ES-I3 (cell line): Measurements from ENCODE around the gene COL23A1.
"Not testable (repeated sequence)": the region's sequence is repeated elsewhere in the genome, so short reads cannot be mapped to it uniquely, and the experiment has no call there.

ENCODE experiments used
- H3K36me3 ChIP-seq: 2 replicates; pipeline ENCODE4 v1.6.1; 2013; ENCODE audit warnings: mild to moderate bottlenecking, low read length, control low read depth, moderate library complexity; ENCODE audit not compliant: insufficient read depth
- H3K4me1 ChIP-seq: 2 replicates; pipeline ENCODE4 v1.6.1; 2013; ENCODE audit warnings: mild to moderate bottlenecking, control low read depth, low read length; ENCODE audit not compliant: insufficient read depth
- H3K9ac ChIP-seq: 2 replicates; pipeline ENCODE4 v1.6.1; 2013; ENCODE audit warnings: low read depth, mild to moderate bottlenecking, low read length, moderate library complexity
- H3K9me3 ChIP-seq: 2 replicates; pipeline ENCODE4 v1.6.1; 2013; ENCODE audit warnings: mild to moderate bottlenecking, low read length, moderate library complexity; ENCODE audit not compliant: control insufficient read depth, insufficient read depth

COL23A1 gene

DNA sequence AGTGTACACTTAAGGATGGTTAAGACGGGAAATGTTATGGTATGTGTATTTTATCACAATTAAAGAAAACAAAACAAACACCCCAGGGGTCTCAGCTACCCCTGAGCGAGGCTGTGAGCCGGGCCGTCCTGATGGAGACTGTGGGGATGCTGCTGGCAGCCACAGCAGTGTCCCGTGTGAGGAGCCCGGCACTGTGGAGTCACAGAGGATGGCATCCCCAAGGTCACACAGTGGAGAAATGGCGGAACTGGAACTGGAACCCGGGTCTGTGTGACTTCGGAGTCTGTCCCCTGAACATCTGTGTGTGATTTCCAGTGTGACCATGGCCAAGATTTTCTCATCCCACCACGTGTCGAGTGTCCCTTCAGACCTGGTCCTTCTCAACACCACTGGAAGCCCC is 276.9 kb downstream of the COL23A1 start:
- H3K4me1 ChIP-seq: 0 out of 2 replicates have a peak, but pooled peaks cover 7% of the 10 kb centered on the region
- H3K9me3 ChIP-seq: no peaks in the 10 kb centered on the region
- H3K9ac ChIP-seq: no peak overlapping the region
- no peaks in the 10 kb centered on the region for H3K36me3 ChIP-seq

DNA sequence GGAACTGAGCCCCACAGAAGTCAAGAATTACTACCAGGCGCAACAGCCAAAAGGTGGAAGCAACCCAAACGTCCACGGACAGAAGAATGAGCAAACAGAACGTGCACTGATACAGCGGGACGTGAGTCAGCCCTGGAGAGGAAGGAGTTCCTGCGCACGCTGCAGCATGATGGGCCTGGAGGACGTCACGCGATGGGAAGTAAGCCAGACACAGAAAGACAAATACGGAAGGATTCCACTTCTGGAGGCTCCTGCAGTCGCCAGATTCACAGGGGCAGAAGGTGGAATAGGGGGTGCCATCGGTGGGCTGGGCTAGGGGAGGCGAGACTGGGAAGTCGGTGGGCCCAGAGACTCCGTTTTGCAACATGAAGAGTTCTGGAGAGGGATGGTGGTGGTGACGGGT is 277.3 kb downstream of the COL23A1 start:
- Histone ChIP-seq H3K36me3 (no peaks in the 10 kb centered on the region), H3K9me3 (no peaks in the 10 kb centered on the region), H3K9ac (no peak overlapping the region), H3K4me1 (peaks cover 11% of the 10 kb centered on the region; the same call in 1 of the 2 replicates)

DNA sequence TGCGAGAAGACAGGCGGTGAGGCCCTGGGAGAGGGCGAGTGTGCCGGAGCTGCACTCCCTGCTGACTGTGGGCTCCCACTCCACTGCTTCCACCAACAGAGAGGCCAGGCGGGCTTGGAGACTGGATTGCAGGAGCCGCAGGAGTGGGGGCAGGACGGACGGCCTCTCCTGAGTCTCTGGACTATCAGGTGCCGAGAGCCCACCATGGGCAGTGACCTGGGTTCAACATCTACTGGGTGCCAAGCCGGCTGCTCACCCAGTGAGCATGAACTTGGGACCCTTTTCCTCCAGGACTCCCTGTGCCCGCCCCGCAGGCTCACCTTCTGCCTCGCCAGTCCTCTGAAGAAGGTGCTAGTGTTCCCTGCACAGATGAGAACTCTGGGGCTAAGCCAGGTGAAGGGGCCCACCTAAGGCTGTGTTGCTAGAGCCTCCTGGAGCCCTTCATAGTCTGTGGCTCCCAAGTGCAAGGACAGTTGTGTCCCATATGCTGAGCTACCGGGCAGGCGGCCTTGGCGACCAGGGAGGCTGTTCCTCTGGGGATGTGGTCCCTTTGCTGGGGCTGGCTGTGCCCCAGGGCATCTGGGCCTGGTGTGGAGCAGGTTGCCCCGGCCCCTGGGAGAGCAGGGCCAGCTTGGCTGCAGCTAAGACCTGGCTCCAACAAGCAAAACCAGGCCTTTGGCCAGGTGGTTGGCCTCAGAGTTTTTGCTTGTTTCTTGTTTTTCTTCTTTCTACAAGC is 279.9 kb downstream of the COL23A1 start:
- no peak overlapping the region for H3K9ac ChIP-seq
- H3K9me3 ChIP-seq: no peaks in the 10 kb centered on the region

DNA sequence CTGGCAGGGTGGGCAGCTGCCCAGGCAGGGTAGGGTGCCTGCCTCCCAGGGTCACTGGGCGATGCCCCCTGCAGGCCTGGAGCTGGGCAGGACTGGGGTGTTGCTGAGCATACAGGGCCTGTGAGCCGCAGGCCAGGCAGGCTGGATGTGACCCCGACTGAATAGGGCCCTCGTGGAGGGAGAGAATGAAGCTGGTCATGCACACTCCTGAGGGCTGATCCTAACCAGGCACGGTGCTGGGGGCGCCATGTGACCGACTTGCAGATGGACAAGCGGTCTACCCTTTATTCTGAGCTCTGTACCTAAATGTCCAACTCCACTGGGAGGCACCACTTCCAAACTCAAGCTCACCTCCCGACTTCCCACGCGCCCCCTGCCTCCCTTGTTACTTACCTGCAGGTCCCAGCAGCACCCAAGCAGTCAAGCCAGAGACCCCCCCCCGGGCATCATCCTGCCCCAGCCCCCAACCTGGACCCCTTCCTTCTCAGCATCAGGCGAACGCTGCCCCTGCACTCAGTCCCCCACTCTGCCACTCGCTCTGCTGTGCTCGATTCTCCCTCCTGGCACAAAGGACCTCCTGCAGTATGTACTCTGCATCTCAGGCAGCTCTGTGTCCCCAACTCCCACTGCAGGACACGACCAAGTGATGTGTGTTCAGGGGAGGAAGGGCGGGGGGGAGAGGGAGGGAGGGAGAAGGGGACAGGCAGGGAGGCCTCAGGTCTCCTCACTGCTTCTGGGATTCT is 280.8 kb downstream of the COL23A1 start:
- Histone ChIP-seq H3K4me1 (peaks cover 21% of the 10 kb centered on the region), H3K36me3 (no peaks in the 10 kb centered on the region), H3K9me3 (no peaks in the 10 kb centered on the region), H3K9ac (no peak overlapping the region)

More for the DNA sequence above, 279.9 kb downstream of the COL23A1 start:
- Histone ChIP-seq H3K4me1 (peaks cover 21% of the 10 kb centered on the region), H3K36me3 (no peaks in the 10 kb centered on the region)

DNA sequence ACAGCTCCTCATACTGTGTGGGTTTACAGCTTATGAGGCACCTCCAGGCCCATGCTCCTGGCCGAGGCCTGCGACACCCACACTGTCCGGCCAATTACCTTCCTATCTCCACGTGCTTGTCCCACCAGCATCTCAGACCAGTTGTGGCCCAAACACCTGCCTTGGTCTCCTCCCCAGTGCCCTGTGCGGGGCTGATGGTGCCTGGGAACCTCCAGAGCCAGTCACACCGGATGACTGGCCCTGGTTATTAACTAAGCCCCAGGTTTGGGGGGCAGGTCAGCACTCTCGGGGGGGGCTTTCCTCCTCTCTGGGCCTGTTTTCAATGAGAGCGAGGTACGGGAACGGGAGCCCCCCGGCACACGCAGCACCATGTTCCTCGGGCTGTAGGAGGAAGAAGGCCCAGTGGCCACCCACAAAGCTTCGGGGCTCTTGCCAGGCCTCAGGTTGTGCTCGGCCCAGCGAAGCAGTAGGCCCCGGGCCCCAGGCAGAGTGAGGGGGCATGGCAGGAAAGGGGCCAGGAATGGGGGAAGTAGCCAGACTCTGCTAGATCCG is 281.6 kb downstream of the COL23A1 start:
- H3K36me3 ChIP-seq: no peaks in the 10 kb centered on the region
- no peaks in the 10 kb centered on the region for H3K9me3 ChIP-seq
- H3K4me1 ChIP-seq: peaks cover 21% of the 10 kb centered on the region
- H3K9ac ChIP-seq: no peak overlapping the region

DNA sequence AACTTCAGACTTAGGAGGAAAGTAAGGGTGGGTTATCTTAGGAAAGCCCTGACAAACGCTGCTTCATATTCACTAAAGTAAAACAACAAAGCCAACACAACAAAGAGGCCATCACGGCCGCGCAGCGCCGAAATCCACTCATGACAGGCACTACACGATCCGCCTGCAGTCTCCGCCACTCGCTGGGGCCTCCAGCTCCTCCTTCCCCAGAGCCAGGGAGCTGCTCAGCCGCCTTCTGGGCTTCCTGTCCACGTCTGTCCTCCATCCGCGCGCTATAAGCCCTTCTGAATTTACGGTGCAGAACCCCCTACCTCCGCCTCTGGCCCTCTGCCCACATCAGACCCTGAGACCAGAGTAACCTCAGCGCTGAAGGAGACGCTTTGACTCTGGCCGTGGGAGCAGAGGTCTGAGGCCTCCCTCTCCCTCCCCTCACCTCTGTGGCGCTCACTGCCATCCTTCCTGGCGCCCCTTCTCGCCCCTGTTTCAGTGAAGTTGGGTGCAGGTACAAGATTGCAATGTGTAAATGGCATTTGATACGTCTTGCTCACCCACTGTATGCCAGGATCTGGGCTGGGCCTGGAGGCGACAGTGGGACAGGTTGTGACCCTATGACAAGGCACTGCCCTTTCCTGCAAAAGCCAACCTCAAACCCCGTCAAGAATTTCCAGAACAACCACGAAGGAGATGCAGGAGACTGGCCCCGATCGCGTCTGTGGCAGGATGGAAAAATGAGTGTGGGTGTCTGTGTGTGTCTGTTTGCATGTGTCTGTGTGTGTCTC is 282.7 kb downstream of the COL23A1 start:
- Histone ChIP-seq H3K9me3 (no peaks in the 10 kb centered on the region), H3K9ac (no peak overlapping the region), H3K36me3 (no peaks in the 10 kb centered on the region), H3K4me1 (peaks cover 15% of the 10 kb centered on the region)

DNA sequence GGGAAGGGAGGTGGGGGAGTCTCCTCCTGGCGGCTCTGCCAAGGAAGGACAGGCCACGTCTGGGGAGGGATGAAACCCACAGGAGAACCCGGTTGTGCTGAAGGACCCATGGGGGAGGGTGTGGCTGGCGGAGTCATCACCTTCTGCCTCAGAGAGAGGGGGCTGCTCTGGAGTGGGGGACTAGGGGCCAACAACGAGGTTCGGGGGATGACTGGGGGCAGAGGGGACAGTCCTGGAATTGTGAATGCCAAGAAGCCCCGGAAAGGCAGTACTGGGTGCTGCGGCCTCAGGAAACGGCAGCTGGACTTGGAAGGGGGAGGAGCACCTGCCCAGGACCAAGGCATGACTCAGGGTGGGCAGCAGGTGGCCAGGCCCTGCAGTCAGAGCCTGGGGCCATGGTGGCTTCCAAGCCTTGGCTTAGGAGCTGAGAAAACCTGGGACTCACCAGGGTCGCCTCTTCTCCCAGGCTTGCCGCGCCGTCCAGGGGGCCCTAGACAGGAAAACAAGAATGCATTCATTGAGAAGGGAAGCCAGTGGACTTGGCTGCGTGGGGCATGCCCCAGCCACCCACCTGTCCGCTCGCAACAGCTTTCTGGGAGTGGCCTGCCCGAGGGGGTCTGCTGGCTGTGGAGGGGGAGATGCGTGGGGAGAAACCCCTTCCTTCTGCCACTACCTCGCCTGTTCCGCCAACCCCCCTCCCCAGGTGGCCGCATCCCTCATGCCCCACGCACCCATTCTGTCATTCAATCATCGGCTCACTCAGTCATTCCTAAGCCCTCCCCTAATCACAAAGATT is 283.6 kb downstream of the COL23A1 start:
- Histone ChIP-seq H3K36me3 (no peaks in the 10 kb centered on the region), H3K9ac (no peak overlapping the region), H3K4me1 (peaks cover 15% of the 10 kb centered on the region), H3K9me3 (no peaks in the 10 kb centered on the region)

DNA sequence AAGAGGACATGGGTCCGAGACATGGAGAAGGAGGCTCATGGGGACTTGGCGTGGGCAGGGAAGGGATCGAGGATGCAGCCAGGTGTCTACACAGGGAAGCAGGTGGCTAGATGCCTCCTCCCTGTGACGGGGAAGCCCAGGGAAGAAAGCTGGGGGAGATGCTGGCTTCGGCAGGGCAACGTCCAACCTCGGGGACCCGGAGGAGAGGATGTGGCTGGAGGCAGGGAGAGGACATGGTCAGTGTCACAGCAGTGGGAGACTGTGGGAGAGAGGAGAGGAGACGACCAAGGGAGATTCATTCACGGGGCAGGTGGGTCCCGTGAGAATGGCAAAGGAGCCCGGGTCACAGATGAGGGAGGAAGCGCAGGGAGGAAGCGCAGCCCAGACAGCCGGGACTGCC is 284.4 kb downstream of the COL23A1 start:
- peaks cover 15% of the 10 kb centered on the region for H3K4me1 ChIP-seq
- no peak overlapping the region for H3K9ac ChIP-seq
- no peaks in the 10 kb centered on the region for H3K9me3 ChIP-seq
- H3K36me3 ChIP-seq: no peaks in the 10 kb centered on the region

DNA sequence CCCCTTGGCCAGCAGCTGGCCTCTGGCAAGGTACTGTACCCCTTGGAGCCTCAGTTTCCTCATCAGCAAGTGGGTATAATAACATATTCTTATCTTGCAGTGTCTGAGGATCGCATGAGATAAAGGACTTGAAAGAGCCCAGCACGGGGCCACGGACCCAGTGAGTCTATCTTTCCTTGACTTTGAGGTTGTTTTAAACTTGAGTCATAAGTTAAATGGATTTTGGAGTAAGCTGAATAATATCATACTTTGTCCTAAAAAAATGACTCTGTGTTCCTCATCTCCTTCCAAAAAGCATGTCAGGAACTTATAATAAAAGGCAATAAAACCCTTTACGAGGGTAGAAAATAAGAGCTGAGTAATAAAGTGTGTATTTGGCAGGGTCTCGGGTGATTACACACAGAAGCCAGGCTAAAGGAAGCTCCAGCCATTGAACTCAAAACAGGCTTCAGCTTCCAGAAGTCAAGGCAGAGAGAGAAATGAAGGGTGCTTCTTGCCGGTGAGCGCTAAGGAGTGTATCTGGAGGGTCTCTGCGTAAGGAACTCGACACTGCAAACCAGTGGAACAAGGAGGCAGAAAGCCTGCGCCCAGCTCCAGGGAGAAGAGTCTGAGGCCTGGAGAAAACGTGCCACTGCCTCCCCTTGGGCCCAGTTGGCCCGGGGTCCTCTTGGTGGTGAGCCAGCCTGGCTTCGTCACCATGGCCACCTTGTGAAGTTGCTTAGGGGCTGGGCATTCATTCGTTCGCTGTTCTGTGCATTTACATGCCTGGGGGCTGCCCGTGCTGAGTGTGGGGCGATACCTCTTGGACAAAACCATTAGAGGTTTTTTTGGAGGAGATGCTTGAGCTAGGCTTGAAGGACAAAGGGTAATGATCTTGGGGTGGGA is 285.2 kb downstream of the COL23A1 start:
- Histone ChIP-seq H3K9ac (no peak overlapping the region), H3K9me3 (no peaks in the 10 kb centered on the region), H3K4me1 (peaks cover 15% of the 10 kb centered on the region), H3K36me3 (no peaks in the 10 kb centered on the region)

DNA sequence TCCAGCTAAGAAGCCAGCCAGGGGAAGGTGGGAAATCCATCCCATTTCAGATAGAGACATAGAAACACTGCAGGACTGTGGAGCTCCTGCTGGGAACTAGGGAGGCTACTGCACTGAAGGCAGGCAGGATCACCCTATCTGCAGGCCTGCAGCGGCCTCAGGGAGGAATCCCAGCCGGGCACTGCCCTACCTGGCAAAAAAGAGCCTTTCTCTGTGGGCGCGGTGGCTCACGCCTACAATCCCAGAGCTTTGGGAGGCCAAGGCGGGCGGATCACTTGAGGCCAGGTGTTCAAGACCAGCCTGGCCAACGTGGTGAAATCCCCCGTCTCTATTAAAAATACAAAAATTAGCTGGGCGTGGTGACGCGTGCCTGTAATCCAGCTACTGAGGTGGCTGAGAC is 286.2 kb downstream of the COL23A1 start:
- Histone ChIP-seq H3K9ac (no peak overlapping the region), H3K36me3 (no peaks in the 10 kb centered on the region), H3K4me1 (peaks cover 15% of the 10 kb centered on the region), H3K9me3 (no peaks in the 10 kb centered on the region)

DNA sequence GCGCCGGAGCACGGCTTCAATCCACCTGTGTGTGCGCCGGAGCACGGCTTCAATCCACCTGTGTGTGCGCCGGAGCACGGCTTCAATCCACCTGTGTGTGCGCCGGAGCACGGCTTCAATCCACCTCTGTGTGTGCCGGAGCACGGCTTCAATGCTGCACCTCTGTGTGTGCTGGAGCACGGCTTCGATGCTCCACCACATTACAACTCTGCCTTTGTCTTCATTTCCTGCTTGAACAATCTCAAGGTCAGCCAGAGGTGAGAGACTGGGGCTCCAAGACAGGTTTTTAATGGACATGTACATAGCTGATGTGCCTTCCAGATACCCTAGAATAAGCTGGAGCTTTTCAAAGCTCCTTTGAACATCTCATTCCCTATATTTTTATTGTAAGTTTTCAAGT is 287.9 kb downstream of the COL23A1 start:
- H3K4me1 ChIP-seq: not testable (repeated sequence)

DNA sequence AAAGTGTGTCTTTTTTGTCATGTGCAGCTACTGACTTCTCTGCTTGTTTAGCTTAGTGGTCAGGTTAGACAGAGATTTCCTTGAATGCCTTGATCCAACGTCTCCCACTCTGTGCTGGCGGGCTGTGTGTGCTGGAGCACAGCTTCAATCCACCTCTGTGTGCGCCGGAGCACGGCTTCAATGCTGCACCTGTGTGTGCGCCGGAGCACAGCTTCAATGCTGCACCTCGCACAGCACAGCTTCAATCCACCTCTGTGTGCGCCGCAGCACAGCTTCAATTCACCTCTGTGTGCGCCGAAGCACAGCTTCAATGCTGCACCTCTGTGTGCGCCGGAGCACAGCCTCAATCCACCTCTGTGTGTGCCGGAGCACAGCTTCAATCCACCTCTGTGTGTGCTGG is 288.6 kb downstream of the COL23A1 start:
- Histone ChIP-seq H3K9ac (no peak overlapping the region), H3K4me1 (peaks cover 1% of the 10 kb centered on the region; the same call in 1 of the 2 replicates), H3K9me3 (no peaks in the 10 kb centered on the region), H3K36me3 (no peaks in the 10 kb centered on the region)

More for the DNA sequence above, 287.9 kb downstream of the COL23A1 start:
- H3K9ac ChIP-seq, H3K9me3 ChIP-seq, H3K36me3 ChIP-seq: not testable (repeated sequence)

DNA sequence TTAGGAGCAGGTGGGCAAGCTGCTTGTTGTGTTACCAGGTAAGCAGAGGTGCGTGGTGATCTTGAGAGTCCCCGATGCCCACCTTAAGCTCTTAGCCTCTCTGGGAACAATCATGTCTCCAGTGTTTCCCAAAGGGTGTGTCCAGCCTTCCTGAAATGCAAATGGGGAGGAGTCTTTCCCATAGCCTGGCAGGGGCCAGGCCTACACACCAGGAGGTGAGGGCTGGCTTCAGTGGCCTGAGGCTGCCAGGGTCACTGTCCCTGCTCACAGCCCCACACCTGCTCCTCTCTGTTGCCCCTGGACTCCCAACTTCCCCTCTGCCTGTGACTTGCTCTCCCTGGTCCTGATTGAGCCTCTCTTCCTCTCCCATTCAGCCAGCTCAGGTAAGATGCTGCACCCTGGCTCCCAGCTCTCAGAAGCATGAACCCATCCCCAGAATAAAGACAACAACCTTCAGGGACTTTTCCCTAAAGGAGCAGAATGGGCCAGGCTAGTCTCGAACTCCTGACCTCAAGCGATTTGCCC is 291.8 kb downstream of the COL23A1 start:
- Histone ChIP-seq H3K9ac (no peak overlapping the region), H3K9me3 (no peaks in the 10 kb centered on the region), H3K4me1 (no peaks in the 10 kb centered on the region; the same call in 1 of the 2 replicates), H3K36me3 (no peaks in the 10 kb centered on the region)
